Measurements from ENCODE around the gene PTPN14. TPM values are rescaled to one million over a fixed set of nuclear protein-coding genes. Genes with fewer than 3 reads are reported as not detected.

PTPN14 gene
- total and polyA plus RNA-seq, 2 of the 8 experiments (the other 6 are each of a cell fraction or from before 2014, with no cell fraction given), result 14.4 to 93.6 TPM

DNA sequence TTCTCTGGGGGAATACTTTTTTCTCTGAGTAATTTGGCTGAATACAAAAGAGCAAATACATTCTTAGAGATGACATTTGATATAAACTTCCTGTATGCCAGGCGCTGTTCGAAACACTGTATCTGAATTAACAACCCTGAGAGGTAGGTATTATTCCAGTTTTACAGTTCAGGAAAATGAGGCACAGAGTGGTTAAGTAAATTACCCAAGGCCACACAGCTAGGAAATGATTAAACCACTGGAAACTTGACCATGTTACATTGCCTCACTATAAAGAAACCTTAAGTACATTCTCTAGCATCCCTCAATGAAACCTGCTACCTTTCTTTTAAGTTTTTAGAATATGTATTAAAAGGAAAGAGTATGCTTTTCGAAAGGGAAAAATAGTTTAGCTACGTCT lies 215.8 kb downstream of the PTPN14 start:
- Histone ChIP-seq H3K14ac (ENCODE audit: insufficient read length) (no peak overlapping the region), H2BK15ac (ENCODE audit: low read length) (no peak overlapping the region), H3K27me3 (replicated peaks in 1 of 4; ENCODE audit: control insufficient read depth in 3 of 4, extremely low read depth in 1 of 4, insufficient read depth in 3 of 4, low read length in 3 of 4) (no peaks in the 10 kb centered on the region), H3K56ac (replicated peaks; ENCODE audit: insufficient read length, low read depth, low read length) (no peak overlapping the region), H2BK5ac (ENCODE audit: low read depth, low read length) (no peak overlapping the region), H3K23ac (ENCODE audit: insufficient read length) (no peak overlapping the region), H2AK5ac (ENCODE audit: low read depth, low read length) (no peak overlapping the region), H3K9ac (replicated peaks in 1 of 4; ENCODE audit: extremely low read depth in 1 of 4, low read depth in 3 of 4, low read length in 3 of 4) (no peak overlapping the region), H3K4ac (replicated peaks; ENCODE audit: insufficient read length, low read depth, low read length) (no peak overlapping the region), H2BK12ac (ENCODE audit: low read depth, low read length) (no peak overlapping the region), H3K4me2 (ENCODE audit: insufficient read depth in 1 of 2, low read depth in 2 of 2, low read length in 2 of 2) (no peak overlapping the region), H3K4me1 (replicated peaks in 1 of 4; ENCODE audit: control insufficient read depth in 3 of 4, insufficient read depth in 4 of 4, low read length in 3 of 4) (peaks cover 2 to 8% (median 6%) of the 10 kb centered on the region in 4 experiments; a peak in 6 of 7 replicates), H4K8ac (ENCODE audit: extremely low read depth, insufficient read depth, low read length) (no peak overlapping the region), H3K79me1 (ENCODE audit: low read depth, low read length) (no peaks in the 10 kb centered on the region), H4K91ac (replicated peaks; ENCODE audit: insufficient read length, low read length) (no peak overlapping the region), H3K36me3 (ENCODE audit: control insufficient read depth in 2 of 4, insufficient read depth in 4 of 4, low read length in 3 of 4) (no peaks in the 10 kb centered on the region), H3K27ac (ENCODE audit: low read depth, low read length) (no peak overlapping the region), H4K5ac (ENCODE audit: insufficient read length, low read depth, low read length) (no peak overlapping the region), H3K4me3 (ENCODE audit: extremely low read depth in 1 of 4, insufficient read depth in 2 of 4, low read depth in 3 of 4, low read length in 4 of 4) (no peak overlapping the region), H3K23me2 (ENCODE audit: low read depth, low read length) (no peaks in the 10 kb centered on the region; the same call in 1 of the 2 replicates), H3K9me3 (ENCODE audit: insufficient read depth in 2 of 2, low read depth in 1 of 2, low read length in 1 of 2) (no peaks in the 10 kb centered on the region), H4K20me1 (replicated peaks in 1 of 2; ENCODE audit: control insufficient read depth in 1 of 2, insufficient read depth in 2 of 2, low read length in 2 of 2) (no peaks in the 10 kb centered on the region), H3K18ac (ENCODE audit: extremely low read depth, low read length) (no peak overlapping the region), H2BK20ac (ENCODE audit: low read length) (no peak overlapping the region), H3K79me2 (ENCODE audit: control insufficient read depth in 1 of 2, insufficient read depth in 2 of 2, low read length in 2 of 2) (no peaks in the 10 kb centered on the region), H2AFZ (ENCODE audit: low read length) (no peak overlapping the region), H2BK120ac (replicated peaks; ENCODE audit: low read depth, low read length) (no peak overlapping the region)
- FAIRE-seq (no peak), DNase-seq (ENCODE audit: low read depth in 1 of 2, low spot score in 2 of 2) (no peak)
- POLR2A ChIA-PET (ENCODE audit: partially characterized antibody), result no interaction called here
- 97% methylated on average over 4 of the region's 4 CpGs; no CpG with 5 or more reads in 1 of the 2 experiments for WGBS, 2 experiments (ENCODE audit: extremely low coverage in 1 of 2, insufficient coverage in 1 of 2, insufficient read length in 1 of 2, insufficient replicate concordance in 2 of 2, low coverage in 1 of 2, low lambda C conversion rate in 2 of 2, missing lambda C conversion rate in 1 of 2)
- no peak for TF ChIP-seq POU5F1 (IDR thresholded peaks at IDR 0.05; ENCODE audit: low read depth, low read length)
- TF ChIP-seq TAF7 (optimal IDR thresholded peaks at IDR 0.05; ENCODE audit: borderline replicate concordance, low read depth, low read length), result no peak
- no peak for TF ChIP-seq PHF8 (conservative IDR thresholded peaks at IDR 0.05; ENCODE audit: low read depth, low read length)
- no peak for TF ChIP-seq SRF (IDR thresholded peaks at IDR 0.05; ENCODE audit: low read depth, low read length)
- no peak for TF ChIP-seq CREB1 (IDR thresholded peaks at IDR 0.05)
- TF ChIP-seq MAFK (IDR thresholded peaks at IDR 0.05; ENCODE audit: low read depth, low read length), result no peak
- TF ChIP-seq KDM1A (IDR thresholded peaks at IDR 0.05; ENCODE audit: borderline replicate concordance, low read length), result no peak
- TF ChIP-seq JUN (IDR thresholded peaks at IDR 0.05; ENCODE audit: low read depth, low read length), result no peak
- TF ChIP-seq, protein P1, sequence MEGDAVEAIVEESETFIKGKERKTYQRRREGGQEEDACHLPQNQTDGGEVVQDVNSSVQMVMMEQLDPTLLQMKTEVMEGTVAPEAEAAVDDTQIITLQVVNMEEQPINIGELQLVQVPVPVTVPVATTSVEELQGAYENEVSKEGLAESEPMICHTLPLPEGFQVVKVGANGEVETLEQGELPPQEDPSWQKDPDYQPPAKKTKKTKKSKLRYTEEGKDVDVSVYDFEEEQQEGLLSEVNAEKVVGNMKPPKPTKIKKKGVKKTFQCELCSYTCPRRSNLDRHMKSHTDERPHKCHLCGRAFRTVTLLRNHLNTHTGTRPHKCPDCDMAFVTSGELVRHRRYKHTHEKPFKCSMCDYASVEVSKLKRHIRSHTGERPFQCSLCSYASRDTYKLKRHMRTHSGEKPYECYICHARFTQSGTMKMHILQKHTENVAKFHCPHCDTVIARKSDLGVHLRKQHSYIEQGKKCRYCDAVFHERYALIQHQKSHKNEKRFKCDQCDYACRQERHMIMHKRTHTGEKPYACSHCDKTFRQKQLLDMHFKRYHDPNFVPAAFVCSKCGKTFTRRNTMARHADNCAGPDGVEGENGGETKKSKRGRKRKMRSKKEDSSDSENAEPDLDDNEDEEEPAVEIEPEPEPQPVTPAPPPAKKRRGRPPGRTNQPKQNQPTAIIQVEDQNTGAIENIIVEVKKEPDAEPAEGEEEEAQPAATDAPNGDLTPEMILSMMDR (IDR thresholded peaks at IDR 0.05; ENCODE audit: control extremely low read depth in 1 of 3, insufficient read depth in 1 of 3, low read depth in 1 of 3, low read length in 3 of 3), result no peak
- no peak for TF ChIP-seq SP2 (IDR thresholded peaks at IDR 0.05; ENCODE audit: low read length)
- no peak for TF ChIP-seq ASH2L (IDR thresholded peaks at IDR 0.05; ENCODE audit: low read length)
- no peak for TF ChIP-seq NANOG (IDR thresholded peaks at IDR 0.05; ENCODE audit: insufficient read depth, low read depth, low read length, poor library complexity, severe bottlenecking)
- CTCF ChIA-PET (ENCODE audit: partially characterized antibody), result interaction anchor here (0.8 to 19.1 kb wide), 9 partner anchors 12 to 252 kb away, joined by 3 to 610 read pairs (median 162); partner anchors contain the start of gene SMYD2
